Measurements from ENCODE around the gene TBC1D16.
A peak's percentile ranks its signal among the peaks of the same experiment; 100 is the strongest.

- peak; percentile 81 for TF ChIP-seq CTCF (IDR thresholded peaks at IDR 0.05; ENCODE audit: poor library complexity)
- TF ChIP-seq EZH2 (IDR thresholded peaks at IDR 0.05; ENCODE audit: borderline replicate concordance) = no peak
- TF ChIP-seq EZH2phosphoT487 (IDR thresholded peaks at IDR 0.05; ENCODE audit: low read depth, severe bottlenecking, unreplicated experiment) = no peak
These were observed 46.9 kb upstream of the TBC1D16 start for GRCh38 chr17:80082403-80083135.

All from hepatocyte (in vitro differentiated cells).